GM21737 (cell line): ENCODE data around the gene C5AR2.
"Not testable (repeated sequence)": the region's sequence is repeated elsewhere in the genome, so short reads cannot be mapped to it uniquely, and the experiment has no call there.

Experiments
- ATAC-seq: cut with Tn5 transposase; IDR thresholded peaks from one replicate; pipeline ENCODE4 v1.9.1; 2021; ENCODE audit warnings: mild to moderate bottlenecking, moderate library complexity; ENCODE audit not compliant: unreplicated experiment

The C5AR2 gene

GRCh38 chr19:47358936-47359335 lies 27.0 kb downstream of the C5AR2 start:
- ATAC-seq, result no peak

GRCh38 chr19:47362321-47362720 lies 30.3 kb downstream of the C5AR2 start:
- no peak for ATAC-seq

- no peak for ATAC-seq
Observed at GRCh38 chr19:47363758-47364531, 32.0 kb downstream of the C5AR2 start.

GRCh38 chr19:47365455-47365854 lies 33.5 kb downstream of the C5AR2 start:
- ATAC-seq, result not testable (repeated sequence)

GRCh38 chr19:47370045-47370611 lies 38.2 kb downstream of the C5AR2 start:
- ATAC-seq, result no peak

GRCh38 chr19:47371261-47371660 lies 39.3 kb downstream of the C5AR2 start:
- no peak for ATAC-seq

GRCh38 chr19:47372603-47373002 lies 40.6 kb downstream of the C5AR2 start:
- no peak for ATAC-seq

GRCh38 chr19:47373246-47374240 lies 41.6 kb downstream of the C5AR2 start:
- no peak for ATAC-seq

GRCh38 chr19:47374876-47375693 lies 43.1 kb downstream of the C5AR2 start:
- no peak for ATAC-seq

GRCh38 chr19:47375694-47376588 lies 44.0 kb downstream of the C5AR2 start:
- no peak for ATAC-seq

- no peak for ATAC-seq
Observed at GRCh38 chr19:47376589-47377144, 44.7 kb downstream of the C5AR2 start.

- ATAC-seq, result no peak
Observed at GRCh38 chr19:47377208-47377701, 45.3 kb downstream of the C5AR2 start.

- no peak for ATAC-seq
Observed at GRCh38 chr19:47377801-47378200, 45.8 kb downstream of the C5AR2 start.

GRCh38 chr19:47378246-47378645 lies 46.3 kb downstream of the C5AR2 start:
- no peak for ATAC-seq

GRCh38 chr19:47379381-47379938 lies 47.5 kb downstream of the C5AR2 start:
- ATAC-seq, result no peak

GRCh38 chr19:47380559-47380958 lies 48.6 kb downstream of the C5AR2 start:
- no peak for ATAC-seq

GRCh38 chr19:47381121-47381520 lies 49.1 kb downstream of the C5AR2 start:
- no peak for ATAC-seq

- no peak for ATAC-seq
Observed at GRCh38 chr19:47381653-47382279, 49.8 kb downstream of the C5AR2 start.
